Ascending aorta (tissue), 2 donors: ENCODE measurements around the gene DCP1A. TPM values are rescaled to one million over a fixed set of nuclear protein-coding genes. Genes with fewer than 3 reads are reported as not detected.
"Not testable (repeated sequence)": the region's sequence is repeated elsewhere in the genome, so short reads cannot be mapped to it uniquely, and the experiment has no call there.

Experiments
- DNase-seq, 2 donors: peaks; one replicate each; pipeline ENCODE4 v3.0.0-alpha.2; 2019; ENCODE audit warnings: low spot score in 2 of 2
- H3K27ac ChIP-seq, 2 donors: fragments of 200-600 bp; sonication (generic); one replicate each; pipeline ENCODE4 v1.5.1; 2016 to 2017; ENCODE audit warnings: mild to moderate bottlenecking in 1 of 2
- H3K27me3 ChIP-seq: fragments of 200-600 bp; sonication (generic); one replicate; pipeline ENCODE4 v1.5.1; 2017
- H3K36me3 ChIP-seq, 2 donors: fragments of 200-600 bp; sonication (generic); one replicate each; pipeline ENCODE4 v1.5.1; 2016
- H3K4me1 ChIP-seq, 2 donors: fragments of 200-600 bp; sonication (generic); one replicate each; pipeline ENCODE4 v1.5.1; 2016 to 2017; ENCODE audit warnings: mild to moderate bottlenecking in 1 of 2
- H3K4me3 ChIP-seq, 2 donors: fragments of 200-600 bp; sonication (generic); one replicate each; pipeline ENCODE4 v1.5.1; 2016 to 2017; ENCODE audit warnings: mild to moderate bottlenecking in 1 of 2
- H3K9me3 ChIP-seq, 2 donors: fragments of 200-600 bp; sonication (generic); one replicate each; pipeline ENCODE4 v1.5.1; 2016
- CTCF ChIP-seq, 3 experiments: fragments of 200-600 bp in 2 of 3; fragments of 450-650 bp in 1 of 3; sonication (generic) in 2 of 3; IDR thresholded peaks; one replicate each; pipeline ENCODE4 v1.5.1; 2016 to 2019; ENCODE audit warnings: antibody characterized with exemption in 3 of 3, mild to moderate bottlenecking in 1 of 3, moderate library complexity in 1 of 3
- intact Hi-C: fragments of 100-400 bp; cut with DNase I; formaldehyde crosslinking; loops from one replicate; pipeline ENCODE4 v1.15.1; 2023
- total RNA-seq: library from RNA; depleted of rRNA; stranded (reverse); fragments of >200 nt; gene quantifications from one replicate; pipeline ENCODE4 v1.1.0, GENCODE V29; 2016

The DCP1A gene
- total RNA-seq, 1 donor from 2014 or later, result 21.7 TPM

GRCh38 chr3:53328746-53329145 lies 18.6 kb downstream of the DCP1A start:
- Histone ChIP-seq H3K27ac (peak overlapping the region in 1 of 2 donors; percentile 13), H3K4me3 (no peak overlapping the region), H3K9me3 (no peaks in the 10 kb centered on the region), H3K36me3 (peaks cover 14 to 25% of the 10 kb centered on the region in 2 donors), H3K4me1 (peaks cover 0 to 3% of the 10 kb centered on the region in 2 donors), H3K27me3 (no peaks in the 10 kb centered on the region)
- no peak for TF ChIP-seq CTCF (IDR thresholded peaks at IDR 0.05)
- no peak for DNase-seq
- intact Hi-C loops, result no loop called here

GRCh38 chr3:53327986-53328385 lies 19.4 kb downstream of the DCP1A start:
- DNase-seq, H3K27ac ChIP-seq, intact Hi-C loops, H3K9me3 ChIP-seq, H3K4me1 ChIP-seq, H3K4me3 ChIP-seq, H3K27me3 ChIP-seq: not testable (repeated sequence)
- H3K36me3 ChIP-seq, result peaks cover 6 to 19% of the 10 kb centered on the region in 2 donors

- H3K36me3 ChIP-seq, result peaks cover 0 to 11% of the 10 kb centered on the region in 2 donors
- H3K27me3 ChIP-seq, result no peaks in the 10 kb centered on the region
- TF ChIP-seq CTCF (IDR thresholded peaks at IDR 0.05), result no peak
- DNase-seq, result no peak
- intact Hi-C loops, result no loop called here
- H3K27ac ChIP-seq, result no peak overlapping the region
- peaks cover 0 to 7% of the 10 kb centered on the region in 2 donors for H3K4me1 ChIP-seq
- H3K4me3 ChIP-seq, result no peak overlapping the region
- no peaks in the 10 kb centered on the region for H3K9me3 ChIP-seq
Measured at GRCh38 chr3:53324105-53324504, 23.2 kb downstream of the DCP1A start.

GRCh38 chr3:53320697-53321096 lies 26.6 kb downstream of the DCP1A start:
- intact Hi-C loops, result no loop called here

GRCh38 chr3:53318522-53318921 lies 28.8 kb downstream of the DCP1A start:
- no peak for DNase-seq
- no peaks in the 10 kb centered on the region for H3K9me3 ChIP-seq
- intact Hi-C loops, result loop anchor here (2.0 kb wide), 1 partner anchor 28 kb away; the partner anchor contains the start of gene DCP1A
- no peak overlapping the region for H3K4me3 ChIP-seq
- no peaks in the 10 kb centered on the region for H3K27me3 ChIP-seq
- H3K27ac ChIP-seq, result peak overlapping the region in 1 of 2 donors; percentile 20
- TF ChIP-seq CTCF (IDR thresholded peaks at IDR 0.05), result no peak
- no peaks in the 10 kb centered on the region for H3K36me3 ChIP-seq
- peaks cover 0 to 22% of the 10 kb centered on the region in 2 donors for H3K4me1 ChIP-seq

More at GRCh38 chr3:53320697-53321096, 26.6 kb downstream of the DCP1A start:
- no peaks in the 10 kb centered on the region for H3K36me3 ChIP-seq
- H3K4me1 ChIP-seq, result peaks cover 0 to 22% of the 10 kb centered on the region in 2 donors
- H3K27me3 ChIP-seq, result no peaks in the 10 kb centered on the region
- H3K9me3 ChIP-seq, result no peaks in the 10 kb centered on the region
- TF ChIP-seq CTCF (IDR thresholded peaks at IDR 0.05), result no peak
- peak overlapping the region in 1 of 2 donors; percentile 19 for H3K27ac ChIP-seq
- DNase-seq, result no peak
- H3K4me3 ChIP-seq, result no peak overlapping the region

- TF ChIP-seq CTCF (IDR thresholded peaks at IDR 0.05), result no peak
- intact Hi-C loops, result no loop called here
- H3K4me1 ChIP-seq, result peaks cover 3 to 10% of the 10 kb centered on the region in 2 donors
- no peaks in the 10 kb centered on the region for H3K9me3 ChIP-seq
- H3K36me3 ChIP-seq, result peaks cover 32 to 46% of the 10 kb centered on the region in 2 donors
- DNase-seq, result no peak
- no peak overlapping the region for H3K4me3 ChIP-seq
- H3K27ac ChIP-seq, result peak overlapping the region; percentile 41 to 52
- no peaks in the 10 kb centered on the region for H3K27me3 ChIP-seq
Measured at GRCh38 chr3:53312832-53313231, 34.5 kb downstream of the DCP1A start.
